Smooth muscle cell (in vitro differentiated cells): ENCODE data around the gene KRTAP10-9. TPM values are rescaled to one million over a fixed set of nuclear protein-coding genes. Genes with fewer than 3 reads are reported as not detected.

Experiments
- DNase-seq: peaks from one replicate; lab custom pipeline; 2025; ENCODE audit not compliant: unreplicated experiment; lab: John Stamatoyannopoulos, UW
- H2AFZ ChIP-seq: fragments of 200-600 bp; sonication (generic); 2 replicates; pipeline ENCODE4 v1.6.0; 2016; ENCODE audit warnings: antibody characterized with exemption, low read depth, mild to moderate bottlenecking
- H3F3A ChIP-seq: fragments of 200-600 bp; sonication (generic); 2 replicates; pipeline ENCODE4 v1.6.0; 2017; ENCODE audit warnings: antibody characterized with exemption, low read depth
- H3K27ac ChIP-seq: fragments of 200-600 bp; sonication (generic); 2 replicates; pipeline ENCODE4 v1.5.1; 2016; ENCODE audit warnings: low read depth, mild to moderate bottlenecking
- H3K27me3 ChIP-seq: fragments of 200-600 bp; sonication (generic); 2 replicates; pipeline ENCODE4 v1.6.1; 2016; ENCODE audit warnings: low read depth, mild to moderate bottlenecking
- H3K36me3 ChIP-seq: fragments of 200-600 bp; sonication (generic); 2 replicates; pipeline ENCODE4 v1.5.1; 2016; ENCODE audit warnings: low read depth
- H3K4me1 ChIP-seq: fragments of 200-600 bp; sonication (generic); 2 replicates; pipeline ENCODE4 v1.5.1; 2016; ENCODE audit warnings: low read depth
- H3K4me2 ChIP-seq: fragments of 200-600 bp; sonication (generic); 2 replicates; pipeline ENCODE4 v1.6.0; 2016; ENCODE audit warnings: mild to moderate bottlenecking
- H3K4me3 ChIP-seq: fragments of 200-600 bp; sonication (generic); 2 replicates; pipeline ENCODE4 v1.5.1; 2016; ENCODE audit warnings: mild to moderate bottlenecking
- H3K79me2 ChIP-seq: fragments of 200-600 bp; sonication (generic); 2 replicates; pipeline ENCODE4 v1.6.0; 2016; ENCODE audit warnings: low read depth, mild to moderate bottlenecking
- H3K9ac ChIP-seq: fragments of 200-600 bp; sonication (generic); 2 replicates; pipeline ENCODE4 v1.6.0; 2016; ENCODE audit warnings: low read depth
- H3K9me3 ChIP-seq: fragments of 200-600 bp; sonication (generic); replicated peaks from 2 replicates; pipeline ENCODE4 v1.5.1; 2016; ENCODE audit warnings: low read depth
- H4K20me1 ChIP-seq: fragments of 200-600 bp; sonication (generic); 2 replicates; pipeline ENCODE4 v1.6.0; 2016; ENCODE audit warnings: low read depth
- CTCF ChIP-seq: fragments of 200-600 bp; sonication (generic); IDR thresholded peaks from 2 replicates; pipeline ENCODE4 v1.5.1; 2017; ENCODE audit warnings: borderline replicate concordance, mild to moderate bottlenecking, antibody characterized with exemption; ENCODE audit not compliant: insufficient read depth, poor library complexity, severe bottlenecking
- WGBS: methylation state at CpG from one replicate; pipeline ENCODE4 v1.1.7; 2016; ENCODE audit warnings: low lambda C conversion rate; 5-methylcytosine and 5-hydroxymethylcytosine counted together
- polyA plus RNA-seq: library from polyadenylated mRNA; unstranded; fragments of >200 nt; fragmentation: Nextera tagmentation; extraction: Ambion mirVana; gene quantifications from 2 replicates; pipeline ENCODE4 v1.2.1, GENCODE V29; 2016
- total RNA-seq: library from RNA; depleted of rRNA; stranded (reverse); fragments of >200 nt; gene quantifications from 2 replicates; pipeline ENCODE4 v1.2.3, GENCODE V29; 2014

KRTAP10-9 gene
- total and polyA plus RNA-seq, 2 experiments from 2014 or later: not detected

- WGBS: 92% methylated on average over 20 of the region's 20 CpGs
- Histone ChIP-seq H3K27me3 (no peaks in the 10 kb centered on the region), H3K27ac (no peak overlapping the region)
Observed at GRCh38 chr21:44650265-44650972, 23.5 kb downstream of the KRTAP10-9 start.

GRCh38 chr21:44650973-44651675 lies 24.2 kb downstream of the KRTAP10-9 start:
- Histone ChIP-seq H3K9ac (no peak overlapping the region), H3K4me2 (no peak overlapping the region), H3K9me3 (no peaks in the 10 kb centered on the region), H3K4me1 (no peaks in the 10 kb centered on the region), H3F3A (no peaks in the 10 kb centered on the region), H3K27me3 (no peaks in the 10 kb centered on the region), H3K36me3 (no peaks in the 10 kb centered on the region), H3K27ac (no peak overlapping the region), H3K79me2 (no peaks in the 10 kb centered on the region), H4K20me1 (no peaks in the 10 kb centered on the region), H3K4me3 (no peak overlapping the region), H2AFZ (no peak overlapping the region)
- TF ChIP-seq CTCF: no peak
- WGBS: 92% methylated on average over 12 of the region's 12 CpGs
- no peak for DNase-seq

More at GRCh38 chr21:44650265-44650972, 23.5 kb downstream of the KRTAP10-9 start:
- no peaks in the 10 kb centered on the region for H3K36me3 ChIP-seq
- H4K20me1 ChIP-seq: no peaks in the 10 kb centered on the region
- H3K4me2 ChIP-seq: no peak overlapping the region
- H3K4me3 ChIP-seq: no peak overlapping the region
- H3K4me1 ChIP-seq: no peaks in the 10 kb centered on the region
- H2AFZ ChIP-seq: no peak overlapping the region
- no peak for TF ChIP-seq CTCF
- no peak for DNase-seq
- H3K9me3 ChIP-seq: no peaks in the 10 kb centered on the region
- H3F3A ChIP-seq: no peaks in the 10 kb centered on the region
- no peak overlapping the region for H3K9ac ChIP-seq
- no peaks in the 10 kb centered on the region for H3K79me2 ChIP-seq

GRCh38 chr21:44653123-44653522 lies 26.2 kb downstream of the KRTAP10-9 start:
- Histone ChIP-seq H3K27ac (no peak overlapping the region), H3K9ac (no peak overlapping the region), H3F3A (no peaks in the 10 kb centered on the region), H3K27me3 (no peaks in the 10 kb centered on the region), H2AFZ (no peak overlapping the region), H3K4me3 (no peak overlapping the region), H3K4me2 (no peak overlapping the region), H3K4me1 (no peaks in the 10 kb centered on the region), H4K20me1 (no peaks in the 10 kb centered on the region), H3K79me2 (no peaks in the 10 kb centered on the region), H3K36me3 (no peaks in the 10 kb centered on the region), H3K9me3 (no peaks in the 10 kb centered on the region)
- 78% methylated on average over 14 of the region's 14 CpGs for WGBS
- TF ChIP-seq CTCF: no peak
- no peak for DNase-seq
